Esophagus muscularis mucosa (tissue), 4 donors: ENCODE results near the gene OTOF.

Experiments used
- CTCF ChIP-seq, 3 experiments: fragments of 200-600 bp in 2 of 3; fragments of 450-650 bp in 1 of 3; sonication (generic) in 2 of 3; IDR thresholded peaks; one replicate each; pipeline ENCODE4 v1.5.1; 2017 to 2019; ENCODE audit warnings: antibody characterized with exemption in 3 of 3, mild to moderate bottlenecking in 2 of 3, moderate library complexity in 1 of 3
- EP300 ChIP-seq: sonication (generic); formaldehyde crosslinking; IDR thresholded peaks from one replicate; pipeline ENCODE4 v1.6.1; 2017; ENCODE audit warnings: antibody characterized with exemption
- POLR2A ChIP-seq: fragments of 450-650 bp; IDR thresholded peaks from one replicate; pipeline ENCODE4 v1.6.1; 2017; ENCODE audit warnings: antibody characterized with exemption, moderate library complexity, mild to moderate bottlenecking, low read depth
- POLR2AphosphoS5 ChIP-seq, 2 donors: sonication (generic); formaldehyde crosslinking; IDR thresholded peaks; one replicate each; pipeline ENCODE4 v1.6.1; 2017; ENCODE audit warnings: antibody characterized with exemption in 2 of 2

- TF ChIP-seq POLR2A (no peak), CTCF (IDR thresholded peaks at IDR 0.05) (no peak), POLR2AphosphoS5 (IDR thresholded peaks at IDR 0.05) (no peak), EP300 (no peak)
These were observed 42.2 kb upstream of the OTOF start for GRCh38 chr2:26520148-26520449.
